Smooth muscle cell (in vitro differentiated cells): ENCODE data around the gene LRPAP1. TPM values are rescaled to one million over a fixed set of nuclear protein-coding genes. Genes with fewer than 3 reads are reported as not detected.

ENCODE experiments used
- DNase-seq: peaks from one replicate; lab custom pipeline; 2025; ENCODE audit not compliant: unreplicated experiment; lab: John Stamatoyannopoulos, UW
- H2AFZ ChIP-seq: fragments of 200-600 bp; sonication (generic); 2 replicates; pipeline ENCODE4 v1.6.0; 2016; ENCODE audit warnings: antibody characterized with exemption, low read depth, mild to moderate bottlenecking
- H3F3A ChIP-seq: fragments of 200-600 bp; sonication (generic); 2 replicates; pipeline ENCODE4 v1.6.0; 2017; ENCODE audit warnings: antibody characterized with exemption, low read depth
- H3K27ac ChIP-seq: fragments of 200-600 bp; sonication (generic); 2 replicates; pipeline ENCODE4 v1.5.1; 2016; ENCODE audit warnings: low read depth, mild to moderate bottlenecking
- H3K27me3 ChIP-seq: fragments of 200-600 bp; sonication (generic); 2 replicates; pipeline ENCODE4 v1.6.1; 2016; ENCODE audit warnings: low read depth, mild to moderate bottlenecking
- H3K36me3 ChIP-seq: fragments of 200-600 bp; sonication (generic); 2 replicates; pipeline ENCODE4 v1.5.1; 2016; ENCODE audit warnings: low read depth
- H3K4me1 ChIP-seq: fragments of 200-600 bp; sonication (generic); 2 replicates; pipeline ENCODE4 v1.5.1; 2016; ENCODE audit warnings: low read depth
- H3K4me2 ChIP-seq: fragments of 200-600 bp; sonication (generic); 2 replicates; pipeline ENCODE4 v1.6.0; 2016; ENCODE audit warnings: mild to moderate bottlenecking
- H3K4me3 ChIP-seq: fragments of 200-600 bp; sonication (generic); 2 replicates; pipeline ENCODE4 v1.5.1; 2016; ENCODE audit warnings: mild to moderate bottlenecking
- H3K79me2 ChIP-seq: fragments of 200-600 bp; sonication (generic); 2 replicates; pipeline ENCODE4 v1.6.0; 2016; ENCODE audit warnings: low read depth, mild to moderate bottlenecking
- H3K9ac ChIP-seq: fragments of 200-600 bp; sonication (generic); 2 replicates; pipeline ENCODE4 v1.6.0; 2016; ENCODE audit warnings: low read depth
- H3K9me3 ChIP-seq: fragments of 200-600 bp; sonication (generic); replicated peaks from 2 replicates; pipeline ENCODE4 v1.5.1; 2016; ENCODE audit warnings: low read depth
- H4K20me1 ChIP-seq: fragments of 200-600 bp; sonication (generic); 2 replicates; pipeline ENCODE4 v1.6.0; 2016; ENCODE audit warnings: low read depth
- CTCF ChIP-seq: fragments of 200-600 bp; sonication (generic); IDR thresholded peaks from 2 replicates; pipeline ENCODE4 v1.5.1; 2017; ENCODE audit warnings: borderline replicate concordance, mild to moderate bottlenecking, antibody characterized with exemption; ENCODE audit not compliant: insufficient read depth, poor library complexity, severe bottlenecking
- WGBS: methylation state at CpG from one replicate; pipeline ENCODE4 v1.1.7; 2016; ENCODE audit warnings: low lambda C conversion rate; 5-methylcytosine and 5-hydroxymethylcytosine counted together
- polyA plus RNA-seq: library from polyadenylated mRNA; unstranded; fragments of >200 nt; fragmentation: Nextera tagmentation; extraction: Ambion mirVana; gene quantifications from 2 replicates; pipeline ENCODE4 v1.2.1, GENCODE V29; 2016
- total RNA-seq: library from RNA; depleted of rRNA; stranded (reverse); fragments of >200 nt; gene quantifications from 2 replicates; pipeline ENCODE4 v1.2.3, GENCODE V29; 2014

The LRPAP1 gene
- total and polyA plus RNA-seq, 2 experiments from 2014 or later, result 82.6 to 277 TPM

GRCh38 chr4:3478446-3479357, 53.5 kb downstream of the LRPAP1 start:
- no peak overlapping the region for H3K9ac ChIP-seq
- H3K4me3 ChIP-seq, result no peak overlapping the region

GRCh38 chr4:3477750-3478430, 54.3 kb downstream of the LRPAP1 start:
- H4K20me1 ChIP-seq, result no peaks in the 10 kb centered on the region
- H3K4me1 ChIP-seq, result peaks cover 20% of the 10 kb centered on the region
- H3K36me3 ChIP-seq, result no peaks in the 10 kb centered on the region
- no peak overlapping the region for H3K27ac ChIP-seq
- no peak overlapping the region for H3K9ac ChIP-seq
- no peak overlapping the region for H2AFZ ChIP-seq
- peaks cover 3% of the 10 kb centered on the region for H3F3A ChIP-seq
- no peaks in the 10 kb centered on the region for H3K79me2 ChIP-seq
- no peak overlapping the region for H3K4me3 ChIP-seq
- no peaks in the 10 kb centered on the region for H3K27me3 ChIP-seq
- no peaks in the 10 kb centered on the region for H3K9me3 ChIP-seq
- no peak overlapping the region for H3K4me2 ChIP-seq
- no peak for TF ChIP-seq CTCF
- WGBS, result 77% methylated on average over 15 of the region's 23 CpGs
- no peak for DNase-seq

More at GRCh38 chr4:3478446-3479357, 53.5 kb downstream of the LRPAP1 start:
- 90% methylated on average over 35 of the region's 35 CpGs for WGBS
- Histone ChIP-seq H2AFZ (no peak overlapping the region), H3K9me3 (no peaks in the 10 kb centered on the region), H3K79me2 (no peaks in the 10 kb centered on the region), H3K36me3 (no peaks in the 10 kb centered on the region), H3K27ac (no peak overlapping the region), H3K4me2 (no peak overlapping the region), H4K20me1 (no peaks in the 10 kb centered on the region), H3K27me3 (no peaks in the 10 kb centered on the region), H3K4me1 (peaks cover 20% of the 10 kb centered on the region), H3F3A (peaks cover 3% of the 10 kb centered on the region)
- no peak for TF ChIP-seq CTCF
- DNase-seq, result no peak

- Histone ChIP-seq H4K20me1 (no peaks in the 10 kb centered on the region), H2AFZ (no peak overlapping the region), H3K36me3 (no peaks in the 10 kb centered on the region), H3K27me3 (no peaks in the 10 kb centered on the region), H3K4me1 (peaks cover 20% of the 10 kb centered on the region), H3K27ac (no peak overlapping the region), H3K9ac (no peak overlapping the region), H3K9me3 (no peaks in the 10 kb centered on the region), H3K4me3 (no peak overlapping the region), H3K79me2 (no peaks in the 10 kb centered on the region), H3K4me2 (no peak overlapping the region), H3F3A (peaks cover 3% of the 10 kb centered on the region)
- 93% methylated on average over 27 of the region's 27 CpGs for WGBS
- no peak for TF ChIP-seq CTCF
- no peak for DNase-seq
Observed at GRCh38 chr4:3476936-3477749, 55.1 kb downstream of the LRPAP1 start.
